DND-41 (cell line): ENCODE results near the gene SLC35F3.

Experiments used
- ATAC-seq: fragments of 200-7000 bp; cut with Tn5 transposase; 3 replicates; pipeline ENCODE4 v1.9.1; 2021; ENCODE audit warnings: low read depth; ENCODE audit not compliant: insufficient read depth
- DNase-seq: peaks from one replicate; pipeline ENCODE4 v3.0.0-alpha.2; 2020
- H2AFZ ChIP-seq: 2 replicates; pipeline ENCODE4 v1.6.0; 2012; ENCODE audit warnings: low read depth, low read length
- H3K27ac ChIP-seq: 2 replicates; pipeline ENCODE4 v1.5.1; 2012; ENCODE audit warnings: low read length, inconsistent platforms
- H3K27me3 ChIP-seq: fragments of 200-600 bp; sonication (generic); 2 replicates; pipeline ENCODE4 v1.6.0; 2012; ENCODE audit warnings: low read length, mild to moderate bottlenecking, inconsistent platforms; ENCODE audit not compliant: insufficient read depth, poor library complexity
- H3K36me3 ChIP-seq: 2 replicates; pipeline ENCODE4 v1.5.1; 2012; ENCODE audit warnings: low read length, inconsistent platforms; ENCODE audit not compliant: insufficient read depth
- H3K4me1 ChIP-seq: 2 replicates; pipeline ENCODE4 v1.5.1; 2012; ENCODE audit warnings: mild to moderate bottlenecking, low read length; ENCODE audit not compliant: insufficient read depth
- H3K4me2 ChIP-seq: 2 replicates; pipeline ENCODE4 v1.6.0; 2012; ENCODE audit warnings: mild to moderate bottlenecking, moderate library complexity, low read length, inconsistent platforms; ENCODE audit not compliant: insufficient read depth
- H3K4me3 ChIP-seq, 2 experiments: fragments of 200-600 bp in 1 of 2; shearing (Covaris generic) in 1 of 2; 2 replicates each; pipeline ENCODE4 v1.5.1; 2012 to 2016; ENCODE audit warnings: inconsistent platforms in 2 of 2, low read length in 2 of 2, mild to moderate bottlenecking in 2 of 2, low read depth in 1 of 2, moderate library complexity in 1 of 2
- H3K79me2 ChIP-seq: 2 replicates; pipeline ENCODE4 v1.6.0; 2012; ENCODE audit warnings: low read length, inconsistent platforms; ENCODE audit not compliant: insufficient read depth
- H3K9ac ChIP-seq: 2 replicates; pipeline ENCODE4 v1.6.0; 2012; ENCODE audit warnings: low read depth, mild to moderate bottlenecking, inconsistent platforms, low read length, moderate library complexity
- H3K9me3 ChIP-seq: 2 replicates; pipeline ENCODE4 v1.5.1; 2012; ENCODE audit warnings: low read length, moderate library complexity, mild to moderate bottlenecking, inconsistent platforms; ENCODE audit not compliant: insufficient read depth, severe bottlenecking
- H4K20me1 ChIP-seq: 2 replicates; pipeline ENCODE4 v1.6.0; 2012; ENCODE audit warnings: low read length; ENCODE audit not compliant: insufficient read depth
- EZH2 ChIP-seq: IDR thresholded peaks from 3 replicates; pipeline ENCODE4 v1.6.1; 2012; ENCODE audit warnings: borderline replicate concordance, low read depth, mild to moderate bottlenecking, moderate library complexity, low read length, inconsistent platforms; ENCODE audit not compliant: severe bottlenecking
- TF ChIP-seq, protein P1 (sequence below): IDR thresholded peaks from 2 replicates; pipeline ENCODE4 v1.5.1; 2012; ENCODE audit warnings: borderline replicate concordance, low read length, moderate library complexity, mild to moderate bottlenecking; ENCODE audit not compliant: poor library complexity, severe bottlenecking; ENCODE audit errors: extremely low read depth

SLC35F3 gene

DNA sequence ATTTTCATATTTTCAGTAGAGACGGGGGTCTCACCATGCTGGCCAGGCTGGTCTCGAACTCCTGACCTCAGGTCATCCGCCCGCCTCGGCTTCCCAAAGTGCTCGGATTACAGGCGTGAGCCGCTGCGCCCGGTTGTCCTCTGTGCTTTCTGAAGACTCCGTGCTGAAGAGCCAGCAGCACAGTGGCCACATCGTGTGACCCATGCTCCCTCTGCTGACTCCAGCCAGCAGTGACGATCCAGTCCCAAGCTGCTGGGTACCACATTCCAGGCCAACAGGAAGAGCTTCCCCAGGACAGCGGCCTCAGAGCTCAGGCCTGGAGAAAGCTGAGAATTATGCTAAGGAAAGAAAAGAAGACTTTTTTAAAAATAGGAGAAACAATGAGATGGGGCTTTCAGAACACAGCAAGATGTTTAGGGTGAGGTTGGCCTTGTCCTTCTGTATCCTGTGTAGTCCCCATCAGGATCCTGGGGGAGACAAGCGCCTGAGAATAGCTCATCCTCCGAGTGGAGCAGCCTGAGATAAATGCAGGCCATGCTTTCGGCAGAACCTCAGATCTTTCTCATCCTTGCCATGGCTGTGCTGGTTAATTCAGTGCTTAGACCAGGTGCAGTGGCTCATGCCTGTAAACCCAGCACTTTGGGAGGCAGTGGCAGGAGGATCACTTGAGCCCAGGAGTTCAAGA is 207.1 kb downstream of the SLC35F3 start:
- no peak for DNase-seq
- Histone ChIP-seq H3K79me2 (no peaks in the 10 kb centered on the region), H3K4me3 (no peak overlapping the region), H3K27me3 (peaks cover 4% of the 10 kb centered on the region), H4K20me1 (no peaks in the 10 kb centered on the region), H3K9me3 (no peaks in the 10 kb centered on the region), H2AFZ (no peak overlapping the region), H3K4me2 (no peak overlapping the region), H3K27ac (no peak overlapping the region), H3K4me1 (peaks cover 8% of the 10 kb centered on the region), H3K9ac (no peak overlapping the region), H3K36me3 (no peaks in the 10 kb centered on the region)
- TF ChIP-seq, protein P1, sequence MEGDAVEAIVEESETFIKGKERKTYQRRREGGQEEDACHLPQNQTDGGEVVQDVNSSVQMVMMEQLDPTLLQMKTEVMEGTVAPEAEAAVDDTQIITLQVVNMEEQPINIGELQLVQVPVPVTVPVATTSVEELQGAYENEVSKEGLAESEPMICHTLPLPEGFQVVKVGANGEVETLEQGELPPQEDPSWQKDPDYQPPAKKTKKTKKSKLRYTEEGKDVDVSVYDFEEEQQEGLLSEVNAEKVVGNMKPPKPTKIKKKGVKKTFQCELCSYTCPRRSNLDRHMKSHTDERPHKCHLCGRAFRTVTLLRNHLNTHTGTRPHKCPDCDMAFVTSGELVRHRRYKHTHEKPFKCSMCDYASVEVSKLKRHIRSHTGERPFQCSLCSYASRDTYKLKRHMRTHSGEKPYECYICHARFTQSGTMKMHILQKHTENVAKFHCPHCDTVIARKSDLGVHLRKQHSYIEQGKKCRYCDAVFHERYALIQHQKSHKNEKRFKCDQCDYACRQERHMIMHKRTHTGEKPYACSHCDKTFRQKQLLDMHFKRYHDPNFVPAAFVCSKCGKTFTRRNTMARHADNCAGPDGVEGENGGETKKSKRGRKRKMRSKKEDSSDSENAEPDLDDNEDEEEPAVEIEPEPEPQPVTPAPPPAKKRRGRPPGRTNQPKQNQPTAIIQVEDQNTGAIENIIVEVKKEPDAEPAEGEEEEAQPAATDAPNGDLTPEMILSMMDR: peak; percentile 21
- TF ChIP-seq EZH2: no peak
- no peak for ATAC-seq

GRCh38 chr1:234114648-234115307 is 210.3 kb downstream of the SLC35F3 start:
- H3K27me3 ChIP-seq: no peaks in the 10 kb centered on the region
- no peaks in the 10 kb centered on the region for H3K36me3 ChIP-seq
- TF ChIP-seq, protein P1: peak; percentile 89
- TF ChIP-seq EZH2: no peak
- H3K79me2 ChIP-seq: no peaks in the 10 kb centered on the region
- no peak overlapping the region for H3K27ac ChIP-seq
- DNase-seq (peak; percentile 54), ATAC-seq (peak; percentile 85)
- peaks cover 8% of the 10 kb centered on the region for H3K4me1 ChIP-seq
- H3K9me3 ChIP-seq: no peaks in the 10 kb centered on the region
- peak overlapping the region; percentile 64 for H3K4me2 ChIP-seq
- peak overlapping the region; percentile 74 for H2AFZ ChIP-seq
- H3K9ac ChIP-seq: peak overlapping the region; percentile 15; the same call in 1 of the 2 replicates
- H4K20me1 ChIP-seq: no peaks in the 10 kb centered on the region
- peak overlapping the region in 1 of 2 experiments; percentile 34; a peak in 2 of 4 replicates for H3K4me3 ChIP-seq

DNA sequence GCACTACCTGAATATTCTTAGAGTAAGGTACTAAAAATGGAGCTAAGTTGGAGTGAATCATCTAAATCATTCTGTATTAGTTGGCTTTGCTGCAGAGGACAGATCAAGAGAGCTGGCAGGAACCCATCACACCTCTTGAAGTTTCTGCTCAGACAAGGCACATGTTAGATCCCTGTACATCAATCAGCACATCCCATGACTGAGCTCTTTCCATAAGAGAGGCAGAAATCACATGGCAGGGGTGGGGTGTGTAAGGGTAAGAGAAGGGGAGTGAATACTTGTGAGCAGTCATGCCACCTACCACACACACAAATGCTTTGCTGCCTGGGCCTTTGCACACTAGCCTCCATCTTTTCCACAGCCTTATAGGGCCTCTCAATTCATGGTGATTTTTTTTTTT is 214.4 kb downstream of the SLC35F3 start:
- Histone ChIP-seq H3K4me1 (peaks cover 8% of the 10 kb centered on the region), H3K9ac (no peak overlapping the region), H3K4me3 (no peak overlapping the region), H3K4me2 (no peak overlapping the region), H4K20me1 (no peaks in the 10 kb centered on the region), H3K9me3 (no peaks in the 10 kb centered on the region), H3K27ac (no peak overlapping the region), H3K36me3 (no peaks in the 10 kb centered on the region), H3K27me3 (no peaks in the 10 kb centered on the region), H2AFZ (no peak overlapping the region), H3K79me2 (no peaks in the 10 kb centered on the region)
- ATAC-seq: no peak
- TF ChIP-seq, protein P1: no peak
- TF ChIP-seq EZH2: no peak
- no peak for DNase-seq
